Inflammatory macrophage treated with lipopolysaccharide for 1 hour (primary cell): ENCODE results near the gene POLE4.

Experiments
- DNase-seq, 2 donors: peaks; one replicate each; pipeline ENCODE4 v3.0.0-alpha.2; 2020 to 2022

Gene POLE4

DNA sequence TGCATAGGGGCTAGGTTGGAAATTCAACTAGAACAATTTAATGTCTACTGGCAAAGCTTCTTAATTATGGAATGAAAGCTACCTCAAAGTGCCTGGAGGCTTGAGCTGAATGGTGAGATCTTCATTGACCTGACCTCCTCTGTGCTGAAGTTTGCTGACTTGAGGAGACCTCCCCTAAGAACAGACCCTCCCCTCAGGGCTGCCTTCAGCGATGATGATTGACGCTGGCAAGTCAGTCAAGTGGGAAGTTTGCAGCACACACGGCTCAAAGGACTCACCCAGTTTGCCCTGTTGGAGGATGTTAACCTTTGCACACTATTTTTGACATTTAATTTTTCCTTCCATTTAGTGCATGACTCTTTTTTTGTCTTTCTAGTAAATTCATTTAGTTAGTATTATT, 17.2 kb upstream of the POLE4 start:
- no peak for DNase-seq

DNA sequence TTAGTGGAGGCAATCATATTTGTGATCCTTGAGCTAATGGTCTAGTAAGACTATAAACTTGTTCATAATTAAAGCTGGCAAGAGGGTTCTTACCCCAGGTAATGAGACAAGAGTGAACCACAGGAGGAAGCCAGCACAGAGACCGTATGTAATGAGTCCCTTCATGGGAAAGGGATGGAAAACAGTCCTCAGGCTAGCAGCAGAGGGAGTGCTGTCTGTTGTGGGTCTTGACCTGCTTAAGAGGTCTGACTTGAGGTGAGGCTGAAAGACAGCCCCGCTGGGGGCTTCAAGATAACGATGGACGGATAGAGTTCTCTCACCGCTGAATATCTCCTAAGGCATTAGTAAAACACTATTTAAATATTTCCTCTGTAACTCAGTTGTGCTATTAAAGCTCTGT, 16.2 kb upstream of the POLE4 start:
- DNase-seq: no peak

DNA sequence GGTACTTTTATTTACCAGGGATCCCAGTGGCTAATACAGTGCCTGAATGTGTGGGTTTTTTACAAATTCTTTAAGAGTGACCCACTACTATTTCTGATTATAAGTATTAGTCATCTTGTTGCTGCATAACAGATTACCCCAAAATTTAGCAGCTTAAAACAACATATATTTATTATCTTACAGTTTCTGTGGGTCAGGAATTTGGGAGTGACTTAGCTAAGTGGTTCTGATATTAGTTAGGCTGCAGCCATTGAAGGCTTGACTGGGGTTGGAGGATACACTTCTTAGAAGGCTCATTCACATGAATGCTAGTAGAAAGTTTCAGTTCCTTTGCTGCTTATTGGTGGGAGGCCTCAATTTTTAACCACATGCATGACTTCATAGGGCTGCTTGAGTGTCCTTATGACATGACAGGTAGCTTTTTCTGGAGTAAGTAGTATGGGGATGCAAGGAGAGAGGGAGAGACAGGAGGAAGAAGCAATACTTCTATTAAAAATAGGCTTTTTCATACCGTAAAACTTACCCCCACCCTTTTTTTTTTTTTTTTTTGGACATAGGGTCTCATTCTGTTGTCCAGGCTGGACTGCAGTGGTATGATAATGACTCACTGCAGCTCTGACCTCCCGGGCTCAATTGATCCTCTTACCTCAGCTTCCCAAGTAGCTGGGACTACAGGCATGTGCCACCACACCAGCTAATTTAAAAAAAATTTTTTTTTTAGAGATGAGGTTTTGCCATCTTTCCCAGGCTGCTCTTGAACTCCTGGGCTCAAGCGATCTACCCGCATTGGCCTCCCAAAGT, 13.3 kb upstream of the POLE4 start:
- peak; percentile 53 to 63 for DNase-seq

DNA sequence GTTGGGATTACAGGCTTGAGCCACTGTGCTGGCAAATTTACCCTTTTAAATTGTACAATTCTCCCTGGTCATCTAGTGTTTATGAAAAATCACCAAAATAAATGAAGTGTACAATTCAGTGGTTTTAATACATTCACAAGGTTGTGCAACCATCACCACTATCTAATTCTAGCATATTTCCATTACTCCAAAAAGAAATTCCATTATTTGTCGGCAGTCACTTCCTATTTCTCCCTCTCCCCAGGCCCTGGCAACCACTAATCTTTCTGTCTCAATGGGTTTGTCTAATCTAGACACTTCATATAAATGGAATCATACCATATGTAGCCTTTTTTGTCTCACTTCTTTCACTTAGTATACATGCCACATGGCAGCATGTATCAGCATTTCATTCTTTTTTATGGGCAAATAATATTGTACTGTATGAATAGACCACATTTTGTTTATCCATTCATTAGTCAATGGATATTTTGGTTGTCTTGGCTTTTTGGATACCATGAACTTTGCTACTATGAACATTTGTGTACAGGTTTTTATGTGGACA, 12.6 kb upstream of the POLE4 start:
- no peak for DNase-seq

DNA sequence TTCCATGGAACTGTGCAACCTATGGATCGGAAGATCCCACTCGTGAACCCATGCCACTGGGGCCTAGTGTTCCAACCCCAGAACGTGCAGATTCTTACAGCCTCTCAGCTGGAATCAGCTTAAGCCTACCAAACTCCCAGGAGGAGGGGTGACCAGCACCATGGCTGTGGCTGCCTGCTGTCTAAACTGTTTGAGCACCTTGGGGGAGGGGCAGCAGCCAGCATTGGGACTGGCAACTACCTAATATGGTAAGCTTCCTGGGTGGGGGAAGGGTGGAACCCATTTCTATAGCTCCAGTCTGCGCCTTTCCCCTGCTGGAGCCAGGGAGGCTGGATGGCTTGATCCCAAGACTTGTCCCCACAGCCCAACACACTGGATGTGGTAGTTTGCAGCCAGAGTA, 10.7 kb upstream of the POLE4 start:
- no peak for DNase-seq

DNA sequence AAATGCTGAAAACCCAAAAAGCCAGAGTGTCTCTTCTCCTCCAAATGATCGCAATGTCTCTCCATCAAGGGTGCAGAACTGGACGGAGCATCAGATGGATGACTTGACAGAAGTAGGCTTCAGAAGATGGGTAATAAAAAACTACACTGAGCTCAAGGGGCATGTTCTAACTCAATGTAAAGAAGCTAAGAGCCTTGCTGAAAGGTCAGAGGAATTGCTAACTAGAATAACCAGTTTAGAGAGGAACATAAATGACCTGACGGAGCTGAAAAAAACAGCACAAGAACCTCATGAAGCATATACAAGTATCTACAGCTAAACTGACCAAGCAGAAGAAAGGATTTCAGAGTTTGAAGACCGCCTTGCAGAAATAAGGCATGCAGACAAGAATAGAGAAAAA, 9.7 kb upstream of the POLE4 start:
- DNase-seq: no peak

DNA sequence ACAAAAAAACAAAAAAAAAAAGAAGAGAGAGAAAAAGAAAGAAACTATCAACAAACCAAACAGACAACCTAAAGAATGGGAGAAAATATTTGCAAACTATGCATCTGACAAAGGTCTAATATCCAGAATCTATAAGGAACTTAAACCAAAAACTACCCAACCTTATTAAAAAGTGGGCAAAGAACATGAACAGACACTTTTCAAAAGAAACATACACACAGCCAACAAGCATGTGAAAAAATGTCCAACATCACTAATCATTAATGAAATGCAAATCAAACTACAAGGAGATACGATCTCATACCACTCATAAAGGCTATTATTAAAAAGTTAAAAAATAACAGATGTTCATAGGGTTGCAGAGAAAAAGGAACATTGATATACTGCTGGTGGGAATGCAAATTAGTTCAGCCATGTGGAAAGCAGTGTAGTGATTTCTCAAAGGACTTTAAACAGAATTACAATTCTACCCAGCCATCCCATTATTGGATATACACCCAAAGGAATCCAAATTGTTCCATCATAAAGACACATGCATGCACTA, 7.2 kb upstream of the POLE4 start:
- no peak for DNase-seq

DNA sequence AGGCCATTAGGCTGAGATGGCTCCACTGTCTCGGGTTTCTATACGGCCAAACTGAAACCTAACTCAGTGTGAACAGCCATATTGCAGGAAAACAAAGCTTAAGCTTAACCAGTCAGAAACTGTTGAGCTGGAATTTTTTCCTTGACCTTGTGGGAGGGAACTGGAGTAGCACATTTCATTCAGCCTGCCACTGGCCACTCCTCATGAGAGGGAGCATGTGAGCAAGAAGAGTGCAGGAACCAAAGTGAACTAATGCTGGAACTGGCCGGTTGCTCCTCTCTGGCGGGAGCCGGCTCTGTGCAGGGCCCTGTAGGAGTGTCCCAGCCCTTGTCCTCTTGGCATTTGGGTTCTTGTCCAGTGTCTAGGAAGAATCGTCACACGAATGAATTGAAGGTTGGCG, 5.9 kb upstream of the POLE4 start:
- no peak for DNase-seq

DNA sequence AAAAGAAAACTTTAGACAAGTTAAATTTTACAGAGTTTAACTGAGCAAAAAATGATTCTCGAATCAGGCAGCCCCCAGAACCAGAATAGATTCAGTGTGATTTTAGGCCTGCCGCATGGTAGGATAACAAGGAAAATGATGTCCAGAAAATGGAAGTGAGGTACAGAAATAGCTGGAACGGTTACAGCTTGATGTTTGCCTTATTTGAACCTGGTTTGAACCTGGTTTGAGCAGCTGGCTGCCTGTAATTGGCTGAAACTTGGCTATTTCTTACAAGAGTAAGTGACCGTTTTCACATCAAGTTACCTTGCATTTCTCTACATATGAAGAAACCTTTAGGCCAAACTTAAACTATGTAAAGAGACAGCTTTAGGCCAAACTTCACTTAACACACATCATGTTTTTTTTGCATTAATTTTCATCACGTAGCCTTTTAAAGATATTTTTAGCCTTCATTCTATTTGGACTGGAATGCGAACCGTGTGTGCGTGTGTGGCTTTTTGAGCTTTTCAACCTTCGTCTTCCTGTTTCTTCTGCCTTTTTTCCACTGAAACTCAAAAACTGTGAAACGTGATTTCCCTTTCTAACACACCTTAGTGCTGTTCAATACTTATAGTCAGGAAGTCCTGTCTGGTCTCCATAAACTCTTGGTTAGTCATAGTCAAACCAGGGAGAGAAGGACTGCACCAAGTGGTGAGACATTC, 4.5 kb upstream of the POLE4 start:
- DNase-seq: no peak

DNA sequence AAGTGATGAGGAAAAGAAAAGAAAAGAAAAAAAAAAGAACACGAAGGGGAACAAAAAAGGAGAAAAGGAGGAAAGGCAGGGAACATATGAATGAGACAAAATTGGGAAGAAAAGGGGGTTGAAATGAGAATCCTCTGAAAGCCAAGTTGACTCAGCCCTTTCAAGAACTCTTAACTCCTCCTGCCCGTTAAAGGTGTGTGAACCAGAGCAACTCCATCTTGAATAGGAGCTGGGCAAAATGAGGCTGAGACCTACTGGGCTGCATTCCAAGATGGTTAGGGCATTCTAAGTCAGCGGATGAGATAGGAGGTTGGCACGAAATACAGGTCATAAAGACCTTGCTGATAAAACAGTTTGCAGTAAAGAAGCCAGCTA, 4.0 kb upstream of the POLE4 start:
- DNase-seq: no peak

DNA sequence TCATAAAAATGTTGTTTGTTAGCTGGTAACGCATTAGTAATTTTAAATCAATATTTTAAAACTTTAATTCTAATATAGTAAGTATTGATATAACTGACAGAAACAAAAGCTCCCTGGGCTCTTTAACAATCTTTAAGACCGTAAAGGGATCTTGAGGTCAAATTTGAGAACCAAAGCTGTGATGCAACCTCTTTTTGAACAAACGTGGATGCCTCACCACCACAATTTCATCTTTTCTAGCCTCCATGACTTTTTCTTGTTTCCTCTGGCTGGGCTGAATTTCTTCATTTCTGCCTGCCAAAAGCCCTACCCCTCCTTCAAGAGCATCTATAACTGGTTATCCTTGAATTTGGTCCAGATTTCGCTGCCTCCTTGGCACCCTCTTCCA, 563 bp upstream of the POLE4 start:
- peak; percentile 59 for DNase-seq

DNA sequence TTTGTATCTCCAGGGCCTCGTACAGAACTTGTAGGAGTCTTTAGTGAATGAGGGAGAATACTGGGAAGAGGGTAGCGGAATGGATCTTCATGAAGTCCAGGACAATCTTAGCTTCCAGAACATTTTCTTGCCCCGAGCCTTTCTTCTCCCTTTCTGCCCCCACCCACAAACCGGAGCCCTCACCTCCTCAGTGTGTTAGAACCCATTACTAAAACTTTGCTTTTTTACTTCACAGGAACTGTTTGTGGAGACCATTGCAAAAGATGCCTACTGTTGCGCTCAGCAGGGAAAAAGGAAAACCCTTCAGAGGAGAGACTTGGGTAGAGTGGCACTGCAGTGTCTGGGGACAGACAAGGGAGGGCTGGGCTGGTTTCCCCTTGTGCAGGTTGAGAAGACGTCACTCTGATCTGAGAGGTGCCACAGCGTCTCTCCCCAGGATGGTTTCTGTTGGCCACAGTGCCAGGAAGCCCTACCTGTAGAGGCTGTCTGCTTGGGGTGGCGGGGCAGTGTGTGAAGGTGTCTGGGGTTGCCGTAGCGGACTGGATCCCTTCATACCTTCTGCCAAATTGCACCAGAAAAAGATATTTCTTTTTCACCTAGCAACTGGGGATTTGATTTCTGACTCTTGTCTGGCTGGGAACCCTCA, 786 bp downstream of the POLE4 start:
- no peak for DNase-seq

DNA sequence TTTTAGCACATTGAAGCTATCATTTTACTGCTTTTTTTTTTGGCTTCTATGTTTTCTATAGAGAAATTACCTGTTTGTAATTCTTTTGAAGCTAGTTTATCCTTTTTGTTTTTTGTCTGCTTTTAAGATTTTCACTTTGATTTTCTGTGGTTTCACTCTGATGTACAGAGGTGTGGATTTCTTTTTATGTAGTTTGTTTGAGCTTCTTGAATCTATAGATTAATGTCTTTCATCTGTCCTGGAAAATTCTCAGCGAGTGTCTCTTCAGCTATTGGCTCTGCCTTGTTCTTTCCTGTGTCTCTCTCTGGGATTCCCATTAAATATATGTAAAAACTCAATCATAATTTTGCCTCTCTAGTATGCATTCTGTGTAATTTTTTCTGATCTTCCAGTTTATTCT, 8.4 kb downstream of the POLE4 start:
- no peak for DNase-seq

DNA sequence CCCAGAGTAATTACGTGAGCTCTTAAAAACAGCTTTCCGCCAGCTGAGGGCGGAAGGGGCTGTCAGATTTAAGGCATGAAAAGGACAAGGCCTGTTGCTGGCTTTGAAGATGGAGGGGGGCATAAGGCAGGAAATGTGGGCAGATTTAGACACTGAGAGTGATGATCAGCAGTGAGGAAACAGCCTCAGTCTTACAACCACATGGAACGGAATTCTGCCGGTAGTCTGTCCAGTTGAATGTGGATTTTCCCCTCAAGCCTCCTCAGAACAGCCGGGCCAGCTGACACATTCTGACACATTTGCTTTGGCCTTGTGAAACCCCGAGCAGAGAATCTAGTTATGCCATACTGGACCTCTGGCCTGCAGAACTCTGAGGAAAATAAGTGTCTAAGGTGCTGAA, 16.6 kb downstream of the POLE4 start:
- no peak for DNase-seq

DNA sequence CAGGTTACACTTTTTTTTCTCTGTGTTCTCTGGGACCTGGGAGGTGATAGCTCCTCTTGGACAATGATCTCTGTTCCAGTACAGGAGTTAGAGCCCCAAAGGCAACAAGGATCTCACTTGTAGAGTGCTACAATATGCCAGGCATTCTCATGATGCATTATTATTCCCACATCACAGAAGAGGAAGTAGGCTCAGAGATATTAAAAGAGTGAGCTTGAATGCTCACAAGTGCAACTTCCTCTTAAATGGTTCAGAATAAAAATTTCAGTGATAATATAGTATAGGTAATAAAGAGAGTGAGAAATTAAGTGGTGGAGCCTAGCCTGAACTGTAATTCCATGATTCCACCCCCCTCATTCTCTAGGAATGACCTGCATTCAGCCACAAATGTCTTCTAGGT, 21.4 kb downstream of the POLE4 start:
- DNase-seq: peak; percentile 31 to 59

DNA sequence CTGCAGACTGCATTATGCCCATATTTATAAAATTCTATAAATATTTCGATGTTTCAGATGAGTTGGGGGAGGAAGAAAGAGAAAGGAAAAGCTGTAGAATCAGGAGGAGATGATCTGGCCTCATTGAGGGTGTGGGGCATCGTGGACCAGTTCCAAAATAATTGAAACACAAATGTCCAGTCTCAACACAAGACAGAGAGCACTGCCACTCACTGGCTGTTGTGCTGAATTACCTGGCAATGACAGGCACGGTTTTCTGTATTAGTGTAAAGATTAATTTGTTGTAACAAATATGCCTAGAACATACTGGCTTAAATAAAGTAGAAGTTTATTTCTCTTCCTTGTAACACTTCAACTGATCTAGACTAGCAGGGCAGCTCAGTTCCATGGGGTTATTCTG, 24.1 kb downstream of the POLE4 start:
- no peak for DNase-seq

DNA sequence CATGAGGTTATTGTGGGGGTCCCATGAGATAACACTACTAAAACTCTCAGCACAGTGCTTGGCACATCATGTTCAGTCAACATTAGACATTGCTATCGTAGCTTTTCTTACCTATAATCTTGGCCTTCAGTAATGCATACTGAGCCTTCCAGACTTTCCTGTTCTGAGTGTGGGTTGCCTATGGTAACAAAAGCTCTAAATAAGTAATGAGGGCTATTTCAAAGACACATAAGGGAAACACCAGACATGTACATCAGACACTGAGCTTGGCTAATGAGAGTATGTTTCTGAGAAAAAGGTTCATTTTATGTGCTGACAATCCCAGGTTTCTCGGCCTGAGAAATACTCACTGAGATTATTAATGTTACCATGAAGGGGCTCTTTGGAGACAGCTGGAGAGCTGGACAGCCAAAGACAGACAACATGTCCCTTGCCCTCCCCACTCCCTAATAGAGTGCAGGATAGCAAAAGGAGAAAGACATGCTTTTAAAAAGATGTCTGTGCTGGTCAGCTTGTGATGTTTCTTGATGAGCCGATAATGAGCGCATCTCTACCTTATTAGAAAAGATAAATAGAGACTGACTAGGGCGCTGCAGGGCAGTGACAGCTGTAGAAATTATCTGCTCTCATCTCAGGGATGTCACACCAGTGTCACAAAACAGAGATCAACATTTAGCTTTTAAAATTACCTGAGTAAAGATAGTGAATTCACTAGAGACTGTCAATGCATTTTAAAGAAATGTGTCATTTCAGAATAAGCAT, 25.4 kb downstream of the POLE4 start:
- no peak for DNase-seq

DNA sequence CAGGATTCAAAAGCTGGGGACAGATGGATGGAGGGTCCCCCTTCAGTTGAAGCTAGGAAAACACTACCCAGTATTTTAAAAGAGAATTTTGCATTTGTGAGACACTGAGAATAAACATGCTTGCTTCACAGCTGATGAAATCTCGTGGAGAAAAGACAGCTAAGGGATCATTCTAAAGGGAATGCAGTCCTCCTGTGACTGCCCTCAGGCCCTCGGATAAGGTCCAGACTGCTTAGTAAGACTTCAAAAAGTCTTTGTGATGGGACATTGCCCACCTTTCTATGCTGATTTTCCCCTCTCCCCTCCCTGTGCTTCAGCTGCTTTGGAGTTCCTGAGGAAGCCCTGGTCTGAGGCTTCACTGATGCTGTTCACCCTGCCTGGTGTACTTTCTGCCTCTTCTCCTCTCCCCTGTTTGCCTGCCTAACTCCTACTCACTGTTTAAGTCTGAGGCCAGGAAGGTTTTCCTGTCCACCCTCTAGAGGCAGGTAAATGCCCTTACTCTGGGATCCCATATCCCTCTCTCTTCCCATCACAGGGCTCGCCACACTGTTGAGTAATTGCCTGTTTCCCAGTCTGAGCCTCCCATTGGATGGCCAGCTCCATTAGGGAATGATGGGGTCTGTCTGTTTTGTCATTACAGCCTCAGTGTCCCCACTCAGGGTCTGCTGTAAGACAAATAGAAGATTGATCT, 26.6 kb downstream of the POLE4 start:
- no peak for DNase-seq

DNA sequence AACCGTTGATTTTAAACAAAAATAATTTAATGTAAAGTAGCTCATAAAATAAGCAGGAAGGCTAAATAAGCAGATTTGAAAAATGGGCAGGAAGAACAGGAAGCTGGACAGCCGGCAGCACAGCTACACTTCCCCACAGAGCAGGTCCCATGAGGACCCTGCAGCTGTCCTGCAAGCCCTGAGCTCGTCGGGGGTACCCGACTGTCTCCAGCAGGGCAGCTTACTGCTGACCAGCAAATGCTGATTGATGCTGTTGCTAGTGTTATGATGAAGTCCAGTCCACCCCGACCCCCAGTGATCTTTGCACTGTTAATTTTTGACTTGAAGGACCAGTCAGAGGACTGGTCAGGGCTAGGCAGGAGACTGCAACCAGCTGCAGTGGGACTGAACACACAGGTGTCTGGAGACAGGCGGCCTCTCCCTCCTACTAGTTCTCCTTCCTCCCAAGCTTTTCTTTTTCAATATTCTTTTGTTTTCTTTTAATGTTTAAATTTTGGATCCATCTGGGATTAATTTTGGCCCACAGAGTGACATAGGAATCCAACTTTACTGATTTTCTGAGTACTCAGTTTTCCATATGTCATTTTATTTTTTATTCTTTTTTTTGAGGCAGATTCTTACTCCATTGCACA, 27.7 kb downstream of the POLE4 start:
- DNase-seq: no peak

DNA sequence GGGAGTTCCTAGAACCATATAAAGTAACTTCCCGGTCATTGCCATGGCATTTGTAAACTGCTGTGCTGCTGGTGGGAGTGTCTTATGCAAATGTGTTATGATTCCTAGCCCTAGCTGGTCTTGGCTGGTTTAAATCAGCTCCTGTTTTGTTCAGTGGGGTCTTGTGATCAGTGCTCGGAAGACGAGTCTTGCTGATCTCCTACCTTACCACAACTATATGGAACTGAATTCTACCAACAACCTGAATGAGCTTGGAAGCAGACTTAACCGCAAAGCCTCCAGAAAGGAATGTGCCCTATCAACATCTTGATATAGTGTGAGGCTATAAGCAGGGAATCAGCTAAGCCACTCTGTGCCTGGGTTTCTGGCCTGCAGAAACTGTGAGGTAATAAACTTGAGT, 33.5 kb downstream of the POLE4 start:
- DNase-seq: no peak

DNA sequence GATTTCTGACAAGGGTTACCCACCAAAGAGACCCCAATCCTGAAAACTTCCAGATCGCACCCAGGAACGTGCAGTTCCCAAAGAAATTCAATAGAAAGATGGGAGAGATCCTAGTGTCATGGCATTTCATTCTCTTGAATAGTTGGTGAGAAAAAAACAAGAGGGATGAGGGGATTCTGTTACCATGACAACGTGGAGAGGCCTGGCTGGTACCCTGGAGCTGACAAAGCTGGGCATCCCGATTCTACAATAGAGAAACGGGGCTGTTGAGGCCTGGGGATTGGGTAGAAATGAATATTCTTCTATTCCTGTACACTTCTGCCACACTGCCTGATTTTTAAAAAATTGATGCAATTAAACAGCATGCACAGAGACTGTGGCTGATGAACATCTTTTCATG, 41.0 kb downstream of the POLE4 start:
- DNase-seq: no peak

DNA sequence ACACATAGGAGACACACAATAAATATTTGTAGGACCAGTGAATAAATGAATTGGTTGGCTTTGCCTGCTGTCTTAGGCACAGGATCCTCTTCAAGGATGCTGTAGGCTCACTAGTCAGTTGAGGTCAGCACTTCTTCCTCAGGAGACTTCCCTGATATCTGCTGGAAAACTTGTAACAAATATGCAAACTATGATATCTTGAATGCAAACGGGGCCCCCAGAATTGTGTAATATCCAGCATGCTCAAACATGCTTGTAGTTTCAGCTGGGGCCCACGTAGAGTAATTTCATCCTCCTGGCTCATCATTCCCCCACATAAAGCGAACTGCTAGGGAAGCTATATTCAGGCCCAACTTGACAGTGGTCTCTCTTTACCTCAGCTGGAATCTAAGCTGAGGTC, 43.6 kb downstream of the POLE4 start:
- DNase-seq: peak; percentile 9
